ENCODE results near the gene STARD3NL.
"Not testable (repeated sequence)": the region's sequence is repeated elsewhere in the genome, so short reads cannot be mapped to it uniquely, and the experiment has no call there.

STARD3NL gene

GRCh38 chr7:38244516-38244915, 66.5 kb downstream of the STARD3NL start:
- no peak for ATAC-seq
- TF ChIP-seq OSR1 (CRISPR knock-in tag; IDR thresholded peaks at IDR 0.05): no peak
- no peak for TF ChIP-seq CSRNP3 (CRISPR knock-in tag; IDR thresholded peaks at IDR 0.05)
- TF ChIP-seq PATZ1 (CRISPR knock-in tag; IDR thresholded peaks at IDR 0.05; ENCODE audit: borderline replicate concordance): no peak
- no peak for TF ChIP-seq ZFP30 (CRISPR knock-in tag; IDR thresholded peaks at IDR 0.05)
- no peak for TF ChIP-seq PPARA (CRISPR knock-in tag; IDR thresholded peaks at IDR 0.05; ENCODE audit: borderline replicate concordance)
- TF ChIP-seq ZNF8 (CRISPR knock-in tag; IDR thresholded peaks at IDR 0.05): no peak

- TF ChIP-seq SNAI2 (CRISPR knock-in tag; IDR thresholded peaks at IDR 0.05) (no peak), ZFP30 (CRISPR knock-in tag; IDR thresholded peaks at IDR 0.05) (no peak), RARB (CRISPR knock-in tag; IDR thresholded peaks at IDR 0.05) (no peak), PPARA (CRISPR knock-in tag; IDR thresholded peaks at IDR 0.05; ENCODE audit: borderline replicate concordance) (no peak), ARNTL (CRISPR knock-in tag; IDR thresholded peaks at IDR 0.05; ENCODE audit: borderline replicate concordance, low read depth) (no peak), TSHZ2 (CRISPR knock-in tag; IDR thresholded peaks at IDR 0.05) (no peak), POU6F1 (CRISPR knock-in tag; IDR thresholded peaks at IDR 0.05; ENCODE audit: borderline replicate concordance, low read depth) (no peak)
- no peak for ATAC-seq
Measured at GRCh38 chr7:38245409-38245977, 67.4 kb downstream of the STARD3NL start.

- TF ChIP-seq PATZ1 (CRISPR knock-in tag; IDR thresholded peaks at IDR 0.05; ENCODE audit: borderline replicate concordance) (no peak), POU6F1 (CRISPR knock-in tag; IDR thresholded peaks at IDR 0.05; ENCODE audit: borderline replicate concordance, low read depth) (no peak), CSDC2 (CRISPR knock-in tag; IDR thresholded peaks at IDR 0.05) (no peak), TOX (CRISPR knock-in tag; IDR thresholded peaks at IDR 0.05; ENCODE audit: borderline replicate concordance) (no peak), ZFP30 (CRISPR knock-in tag; IDR thresholded peaks at IDR 0.05) (no peak), ZC3H10 (CRISPR knock-in tag; IDR thresholded peaks at IDR 0.05) (no peak), CREB5 (CRISPR knock-in tag; IDR thresholded peaks at IDR 0.05; ENCODE audit: low read depth) (no peak), ZNF565 (CRISPR knock-in tag; conservative IDR thresholded peaks at IDR 0.05; ENCODE audit: low read depth) (no peak), OSR1 (CRISPR knock-in tag; IDR thresholded peaks at IDR 0.05) (no peak), ISL1 (CRISPR knock-in tag; IDR thresholded peaks at IDR 0.05) (no peak), TCF4 (CRISPR knock-in tag; IDR thresholded peaks at IDR 0.05; ENCODE audit: borderline replicate concordance) (no peak), SNAI2 (CRISPR knock-in tag; IDR thresholded peaks at IDR 0.05) (no peak), BACH2 (CRISPR knock-in tag; IDR thresholded peaks at IDR 0.05; ENCODE audit: borderline replicate concordance) (no peak), CSRNP3 (CRISPR knock-in tag; IDR thresholded peaks at IDR 0.05) (no peak)
- no peak for ATAC-seq
Measured at GRCh38 chr7:38248069-38248567, 70.1 kb downstream of the STARD3NL start.

GRCh38 chr7:38249849-38250248, 71.8 kb downstream of the STARD3NL start:
- not testable (repeated sequence) for ATAC-seq

Measured in SK-N-SH treated with all-trans-retinoic acid at 6 μM for 48 hours (cell line).